Germinal center (tissue), 1 donor: Measurements from ENCODE around the gene DIRAS1.
"Not testable (repeated sequence)": the region's sequence is repeated elsewhere in the genome, so short reads cannot be mapped to it uniquely, and the experiment has no call there.

Source experiments
- DNase-seq: peaks from one replicate; pipeline ENCODE4 v3.0.0; 2012; ENCODE audit warnings: mixed read lengths, low spot score

DIRAS1 gene

DNA sequence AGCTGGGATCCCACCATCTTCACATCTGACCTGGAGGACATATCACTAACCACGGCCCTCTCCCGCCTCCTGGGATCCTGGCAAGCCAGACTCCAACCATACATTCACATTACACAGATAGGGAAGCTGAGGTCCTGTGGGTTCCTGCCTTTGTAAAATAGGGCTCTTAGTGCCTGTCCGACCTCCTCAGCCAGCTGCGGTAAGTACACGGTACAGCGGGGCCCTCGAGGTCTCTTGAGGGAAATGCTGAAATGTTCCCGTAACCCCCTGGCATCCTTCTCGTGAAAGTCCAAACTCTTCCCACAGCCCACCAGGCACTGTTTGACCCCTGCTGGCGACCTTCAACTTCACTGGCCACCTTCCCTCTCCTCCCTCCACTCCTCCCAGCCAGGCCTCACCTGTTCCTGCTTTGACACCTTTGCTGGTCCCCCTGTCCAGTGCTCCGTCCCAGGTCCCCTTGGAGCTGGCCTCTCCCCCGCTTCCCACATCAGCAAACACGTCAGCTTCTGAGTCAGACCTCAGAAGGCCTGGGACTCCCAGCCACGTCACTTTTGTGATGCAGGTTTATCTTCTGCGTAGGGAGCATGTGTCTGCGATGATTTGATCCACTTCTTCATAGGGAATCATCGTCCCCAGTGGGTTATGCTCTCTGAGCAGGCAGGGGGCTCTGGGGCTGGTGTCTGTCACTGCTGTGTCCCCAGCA is 9.8 kb downstream of the DIRAS1 start:
- no peak for DNase-seq

DNA sequence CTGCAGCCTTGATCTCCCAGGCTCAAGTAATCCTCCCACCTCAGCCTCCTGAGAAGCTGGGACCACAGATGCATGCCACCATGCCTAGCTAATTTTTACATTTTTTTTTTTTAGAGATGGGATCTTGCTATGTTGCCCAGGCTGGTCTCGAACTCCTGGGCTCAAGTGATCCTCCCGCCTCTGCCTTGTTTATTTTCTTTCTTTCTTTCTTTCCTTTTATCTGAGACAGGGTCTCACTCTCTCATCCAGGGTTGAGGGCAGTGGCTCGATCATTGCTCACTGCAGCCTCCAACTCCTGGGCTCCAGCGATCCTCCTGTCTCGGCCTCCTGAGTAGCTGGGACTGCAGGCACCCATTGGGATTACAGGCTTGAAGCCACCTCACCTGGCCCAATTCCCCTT is 14.9 kb downstream of the DIRAS1 start:
- DNase-seq, result no peak

- DNase-seq, result no peak
Observed at GRCh38 chr19:2703691-2704216, 17.4 kb downstream of the DIRAS1 start.

GRCh38 chr19:2703077-2703437 is 18.1 kb downstream of the DIRAS1 start:
- no peak for DNase-seq

- DNase-seq, result peak; percentile 99
Observed at GRCh38 chr19:2702170-2703076, 18.7 kb downstream of the DIRAS1 start, which contains the start of gene GNG7. Gene GNG7 (minus strand): TSS chr19:2702694. CDS start chr19:2520688, 182,006 bp downstream.

- no peak for DNase-seq
Observed at GRCh38 chr19:2701361-2702169, 19.6 kb downstream of the DIRAS1 start.

DNA sequence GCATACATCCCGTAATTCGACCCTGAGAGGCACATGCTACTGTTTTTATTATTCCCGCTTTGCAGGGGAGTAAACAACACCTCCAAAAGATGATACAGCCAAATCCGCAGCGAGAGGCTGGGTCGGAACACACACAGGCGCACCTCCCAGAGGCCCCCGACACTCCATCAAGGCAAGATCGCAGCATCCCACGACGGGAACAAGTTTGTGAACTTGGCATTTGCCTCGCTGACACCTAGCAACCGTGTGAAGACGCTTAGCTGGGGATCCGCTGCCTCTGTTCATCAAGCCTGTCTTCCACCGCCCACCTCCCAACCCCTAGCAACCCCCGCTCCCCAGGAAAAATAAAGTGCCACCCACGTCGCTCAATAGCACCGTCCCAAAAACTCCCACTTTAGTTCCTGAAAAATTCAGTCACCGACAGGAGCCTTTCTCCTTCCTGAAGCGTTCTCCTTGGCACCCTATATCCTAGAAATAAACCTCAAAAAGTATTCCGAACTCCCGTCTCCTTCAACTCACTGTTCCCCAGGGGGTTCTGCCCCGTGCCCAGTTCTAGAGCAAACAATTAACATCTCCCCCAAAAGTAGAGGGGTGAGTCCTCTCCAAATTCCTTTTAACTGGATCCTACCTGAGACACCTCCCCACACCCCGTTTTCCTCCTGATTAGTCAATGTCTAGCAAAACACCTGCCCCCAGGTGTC is 20.4 kb downstream of the DIRAS1 start:
- DNase-seq, result no peak

DNA sequence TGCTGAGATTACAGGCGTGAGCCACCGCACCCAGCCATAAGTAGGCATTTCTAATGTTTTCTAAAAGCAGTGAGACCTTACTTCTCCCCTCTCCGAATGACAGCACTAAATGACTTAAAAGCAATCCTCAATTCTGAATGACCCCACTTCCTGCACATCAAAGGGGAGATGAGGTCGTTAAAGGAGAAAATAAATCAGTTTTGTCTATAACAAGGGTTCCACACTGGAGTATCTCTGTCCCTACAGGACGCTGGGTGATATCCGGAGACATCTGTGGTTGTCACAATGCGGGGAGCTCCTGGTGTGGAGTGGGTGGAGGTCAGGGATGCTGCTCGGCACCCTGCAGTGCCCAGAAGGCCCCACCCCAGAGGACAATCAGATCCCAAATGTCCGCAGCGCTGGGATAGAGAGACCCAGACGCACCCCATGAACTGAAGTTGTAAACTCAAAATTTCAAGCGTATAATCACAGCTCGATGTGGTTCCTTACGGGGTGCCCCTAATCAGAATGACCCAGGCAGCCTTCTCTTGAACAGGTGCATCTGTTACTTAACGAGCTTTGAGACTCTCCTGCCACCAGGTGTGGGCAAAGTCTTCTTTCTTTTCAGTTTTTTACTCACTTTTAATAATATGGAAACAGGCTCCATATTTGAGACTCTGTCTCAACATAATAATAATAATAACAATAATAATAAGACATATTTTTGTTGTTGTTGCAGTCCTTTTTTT is 21.6 kb downstream of the DIRAS1 start:
- no peak for DNase-seq

DNA sequence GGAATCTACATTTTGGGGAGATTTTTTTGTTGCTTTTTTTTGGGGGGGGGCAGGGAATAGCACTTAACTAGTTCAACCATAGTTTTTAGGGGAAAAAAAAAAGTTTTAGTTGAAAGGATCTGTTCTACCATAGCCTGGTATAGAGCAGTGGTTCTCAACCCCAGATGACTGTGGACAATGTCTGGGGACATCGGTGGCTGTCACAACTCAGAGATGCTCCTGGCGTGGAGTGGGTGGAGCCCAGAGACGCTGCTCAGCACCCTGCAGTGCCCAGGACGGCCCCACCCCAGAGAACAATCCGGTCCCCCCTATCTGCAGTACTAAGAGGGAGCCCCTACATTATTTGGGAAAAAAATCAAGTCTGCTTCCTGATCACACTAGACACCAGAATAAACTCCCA is 27.0 kb downstream of the DIRAS1 start:
- DNase-seq, result no peak

DNA sequence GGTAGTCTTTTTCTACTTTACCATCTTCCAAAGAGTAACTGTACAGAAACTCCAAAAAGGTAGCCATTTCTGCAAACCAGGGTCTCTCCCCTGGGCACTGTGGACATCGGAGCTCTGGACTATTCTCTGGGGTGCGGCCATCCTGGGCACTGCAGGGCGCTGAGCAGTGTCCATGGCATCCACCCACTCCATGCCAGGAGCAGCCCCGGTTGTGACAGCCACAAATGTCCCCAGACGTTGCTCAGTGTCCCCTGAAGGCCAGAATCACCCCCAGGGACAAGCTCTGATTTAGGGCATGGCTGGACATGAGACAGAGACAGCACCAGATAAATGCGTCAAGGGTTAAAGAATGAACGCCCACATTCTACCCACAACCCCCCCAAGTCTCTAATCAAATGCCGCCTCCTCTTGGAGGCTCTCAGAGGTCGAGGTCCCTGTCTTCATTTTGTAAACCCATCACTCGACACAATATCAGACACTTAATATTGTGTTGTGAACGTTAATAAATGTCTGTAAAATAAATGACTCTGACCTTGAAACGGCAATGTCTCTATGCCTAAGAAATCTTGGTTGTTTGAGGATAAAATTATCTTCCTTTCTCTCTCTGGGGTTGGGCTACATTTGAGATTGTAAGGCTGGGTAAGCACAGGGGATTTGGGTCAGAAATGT is 27.5 kb downstream of the DIRAS1 start:
- DNase-seq, result no peak

GRCh38 chr19:2691951-2692350 is 29.2 kb downstream of the DIRAS1 start:
- DNase-seq, result no peak

- no peak for DNase-seq
Observed at GRCh38 chr19:2690856-2691255, 30.3 kb downstream of the DIRAS1 start.

GRCh38 chr19:2686360-2686759 is 34.8 kb downstream of the DIRAS1 start:
- no peak for DNase-seq

DNA sequence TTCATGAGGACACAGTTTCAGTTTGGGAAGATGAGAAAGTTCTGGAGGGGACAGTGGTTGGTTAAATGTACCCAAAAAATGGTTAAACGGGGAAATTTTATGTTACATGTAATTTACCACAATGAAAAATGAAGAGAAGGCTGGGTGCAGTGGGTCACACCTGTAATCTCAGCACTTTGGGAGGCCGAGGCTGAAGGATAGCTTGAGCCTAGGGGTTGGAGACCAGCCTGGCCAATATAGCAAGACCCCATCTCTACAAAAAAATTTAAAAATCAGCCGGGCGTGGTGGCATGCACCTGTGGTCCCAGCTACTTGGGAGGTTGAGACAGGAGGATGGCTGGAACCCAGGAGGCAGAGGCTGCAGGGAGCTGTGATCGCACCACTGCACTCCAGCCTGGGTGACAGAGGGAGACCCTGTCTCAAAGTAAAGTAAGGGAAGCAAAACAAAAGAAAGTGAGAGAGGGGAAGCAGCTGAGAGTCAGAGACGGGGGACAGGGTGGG is 35.9 kb downstream of the DIRAS1 start:
- no peak for DNase-seq

GRCh38 chr19:2683430-2684003 is 37.7 kb downstream of the DIRAS1 start:
- no peak for DNase-seq

GRCh38 chr19:2680808-2681207 is 40.4 kb downstream of the DIRAS1 start:
- peak; percentile 76 for DNase-seq

GRCh38 chr19:2679439-2679838 is 41.7 kb downstream of the DIRAS1 start:
- no peak for DNase-seq

- DNase-seq, result not testable (repeated sequence)
Observed at GRCh38 chr19:2678948-2679347, 42.2 kb downstream of the DIRAS1 start.

- peak; percentile 89 for DNase-seq
Observed at GRCh38 chr19:2678044-2678671, 43.0 kb downstream of the DIRAS1 start.
